ENCODE results near the gene SNX30.
A peak's percentile ranks its signal among the peaks of the same experiment; 100 is the strongest.

The SNX30 gene

DNA sequence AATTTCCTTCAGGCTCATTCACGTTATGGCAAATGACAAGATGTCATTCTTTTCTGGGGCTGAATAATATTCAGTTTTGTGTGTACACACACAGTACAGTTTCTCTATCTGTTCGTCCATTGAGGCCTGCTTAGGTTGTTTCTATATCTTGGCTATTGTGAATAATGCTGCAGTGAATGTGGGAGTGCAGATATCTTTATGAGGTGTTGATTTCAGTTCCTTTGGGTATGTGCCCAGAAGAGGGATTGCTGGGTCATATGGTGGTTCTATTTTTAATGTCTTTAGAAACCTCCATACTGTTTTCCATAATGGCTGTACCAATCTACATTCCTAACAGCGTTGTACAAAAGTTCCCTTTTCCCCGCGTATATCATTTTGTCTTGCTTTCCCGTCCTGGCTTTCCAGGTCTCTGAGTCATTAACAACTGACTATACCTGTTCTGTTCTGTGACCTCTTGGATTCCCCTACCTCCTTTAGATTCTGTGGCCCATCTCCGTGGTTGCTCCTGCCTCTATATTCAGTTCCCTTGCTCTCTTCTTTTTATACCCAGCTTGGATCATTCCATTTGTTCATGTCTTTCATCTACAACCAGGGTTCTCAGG lies 6.8 kb downstream of the SNX30 start:
- TF ChIP-seq JUND (IDR thresholded peaks at IDR 0.05; ENCODE audit: low read depth) = no peak
- in situ Hi-C loops (cut with HindIII; ENCODE audit: low pct_unique_long_range_greater_than_20kb, low sequenced_read_pairs) = no loop called here
- DNase-seq (ENCODE audit: low read depth in 1 of 2, low spot score in 1 of 2) = no peak

DNA sequence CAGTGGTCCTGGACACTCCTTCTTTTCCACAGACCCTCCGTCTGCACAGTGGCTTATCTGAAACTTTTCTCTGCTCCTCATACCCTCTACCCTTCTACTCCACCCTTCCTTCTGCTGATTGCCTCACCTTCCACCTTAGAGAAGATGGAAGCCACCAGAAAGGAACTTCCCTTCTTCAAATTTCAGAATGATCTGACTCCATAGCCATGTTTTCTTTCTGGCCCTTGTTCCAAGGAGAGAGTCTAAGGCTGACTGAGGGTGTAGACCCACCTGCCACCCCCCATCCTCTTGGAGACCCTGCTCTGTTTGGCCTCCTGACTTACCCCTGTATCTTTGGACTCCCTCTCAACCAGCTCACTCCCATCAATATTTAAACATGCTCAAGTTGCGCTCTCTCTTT lies 7.4 kb downstream of the SNX30 start:
- TF ChIP-seq JUND (IDR thresholded peaks at IDR 0.05; ENCODE audit: low read depth) = no peak
- in situ Hi-C loops (cut with HindIII; ENCODE audit: low pct_unique_long_range_greater_than_20kb, low sequenced_read_pairs) = no loop called here
- DNase-seq (ENCODE audit: low read depth in 1 of 2, low spot score in 1 of 2) = no peak

DNA sequence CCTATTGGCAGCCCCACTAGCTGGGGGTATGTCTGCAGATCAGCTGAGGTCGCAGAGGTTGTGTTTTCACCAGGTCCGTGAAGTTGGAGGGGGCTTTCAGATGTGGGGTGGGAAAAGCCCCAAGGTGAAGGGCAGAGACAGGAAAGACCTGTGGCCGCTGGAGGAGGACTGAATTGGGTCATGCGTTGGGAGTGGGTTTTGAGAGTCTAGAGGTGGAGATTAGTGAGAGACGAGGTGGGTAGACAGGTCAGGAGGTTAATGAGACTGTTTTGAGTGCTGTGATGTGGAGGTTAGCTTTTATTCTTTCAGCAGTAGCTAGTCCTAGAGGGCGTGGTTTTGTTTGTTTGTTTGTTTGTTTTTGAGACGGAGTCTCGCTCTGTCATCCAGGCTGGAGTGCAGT lies 10.3 kb downstream of the SNX30 start:
- no peak for DNase-seq (ENCODE audit: low read depth in 1 of 2, low spot score in 1 of 2)
- in situ Hi-C loops (cut with HindIII; ENCODE audit: low pct_unique_long_range_greater_than_20kb, low sequenced_read_pairs) = no loop called here
- TF ChIP-seq JUND (IDR thresholded peaks at IDR 0.05; ENCODE audit: low read depth) = no peak

DNA sequence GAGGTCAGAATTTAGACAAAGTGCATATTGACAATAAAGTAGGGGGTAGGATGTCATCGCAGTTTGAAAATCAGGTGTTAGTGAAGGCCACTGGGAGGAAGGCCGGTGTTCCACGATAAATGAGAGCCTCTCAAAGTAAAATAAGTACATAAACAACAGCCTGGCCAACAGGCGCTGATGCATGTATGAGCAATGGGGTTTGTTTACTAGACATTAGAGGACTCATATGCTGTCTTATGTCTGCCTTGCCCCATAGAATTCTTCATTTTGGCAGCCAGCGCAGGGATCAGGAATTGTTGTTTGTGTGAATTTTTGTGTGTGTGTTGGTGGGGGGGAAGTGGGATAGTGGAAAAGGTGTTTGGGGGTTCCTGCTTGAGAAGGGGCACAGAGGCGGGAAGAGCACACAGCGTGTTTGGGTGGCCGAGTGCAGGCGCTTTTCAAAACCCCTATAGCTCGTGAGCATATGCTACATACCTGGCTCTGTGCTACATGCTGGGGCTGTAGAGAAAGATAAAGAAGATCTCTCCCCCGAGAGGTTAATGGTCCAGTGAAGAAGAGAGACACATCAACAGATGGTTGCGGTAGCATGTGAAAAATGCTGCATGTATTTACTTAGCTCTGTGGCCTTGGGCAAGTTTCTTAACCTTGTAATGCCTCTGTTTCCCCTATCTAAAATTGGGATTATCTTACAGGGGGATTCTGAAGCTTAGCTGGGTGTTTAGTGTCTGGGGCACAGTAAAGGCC lies 11.5 kb downstream of the SNX30 start:
- in situ Hi-C loops (cut with HindIII; ENCODE audit: low pct_unique_long_range_greater_than_20kb, low sequenced_read_pairs) = no loop called here
- DNase-seq (ENCODE audit: low read depth in 1 of 2, low spot score in 1 of 2) = no peak
- TF ChIP-seq JUND (IDR thresholded peaks at IDR 0.05; ENCODE audit: low read depth) = no peak

DNA sequence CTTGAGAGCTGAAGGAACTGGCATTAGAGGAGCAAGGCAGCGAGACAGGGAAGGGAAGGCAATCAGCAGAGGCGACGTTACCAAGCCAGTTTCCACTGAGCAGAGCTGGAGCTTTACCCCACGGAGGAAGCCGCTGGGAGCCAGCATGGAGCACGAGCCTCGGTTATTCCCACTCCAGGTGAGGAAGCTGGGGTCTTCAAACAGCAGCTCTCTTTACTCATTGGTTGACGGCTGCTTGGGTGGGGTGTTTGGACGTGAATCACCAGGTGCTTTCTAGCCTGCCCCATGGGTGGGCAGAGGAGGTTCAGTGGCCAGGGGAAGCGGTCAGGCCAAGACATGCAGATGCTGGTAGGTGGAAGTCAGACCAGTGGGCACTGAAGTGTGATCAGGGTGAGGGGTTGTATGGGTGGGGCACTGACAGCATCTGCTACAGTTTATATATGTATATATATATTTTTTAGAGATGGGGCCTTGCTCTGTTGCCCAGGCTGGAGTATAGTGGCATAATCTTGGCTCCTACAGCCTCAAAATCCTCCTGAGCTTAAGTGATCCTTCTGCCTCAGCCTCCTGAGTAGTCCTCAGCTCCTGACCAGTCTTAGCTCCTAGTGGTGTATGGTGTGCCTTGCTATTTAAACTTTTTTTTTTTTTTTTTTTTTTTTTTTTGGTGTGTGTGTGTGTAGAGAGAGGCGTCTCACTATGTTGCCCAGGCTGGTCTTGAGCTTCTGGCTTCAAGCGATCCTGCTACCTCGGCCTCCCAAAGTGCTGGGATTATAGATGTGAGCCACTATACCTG lies 12.4 kb downstream of the SNX30 start:
- no peak for TF ChIP-seq JUND (IDR thresholded peaks at IDR 0.05; ENCODE audit: low read depth)
- in situ Hi-C loops (cut with HindIII; ENCODE audit: low pct_unique_long_range_greater_than_20kb, low sequenced_read_pairs) = no loop called here
- no peak for DNase-seq (ENCODE audit: low read depth in 1 of 2, low spot score in 1 of 2)

DNA sequence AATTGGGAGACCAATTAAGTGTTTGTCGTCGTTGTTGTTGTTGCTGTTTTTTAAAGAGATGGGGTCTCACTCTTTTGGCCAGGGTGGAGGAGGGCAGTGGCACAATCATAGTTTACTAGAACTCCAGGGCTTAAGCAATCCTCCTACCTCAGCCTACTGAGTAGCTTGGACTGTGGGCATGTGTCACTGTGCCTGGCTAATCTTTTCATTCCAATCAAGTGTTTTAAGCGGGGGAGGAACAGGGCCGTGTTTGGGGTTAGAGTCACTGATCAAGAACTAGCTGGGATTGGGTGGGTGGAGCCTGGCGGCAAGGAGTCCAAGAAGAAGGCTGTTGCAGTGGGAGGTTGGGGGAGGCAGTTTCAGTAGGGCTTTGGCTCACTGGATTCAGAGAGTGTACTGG lies 13.8 kb downstream of the SNX30 start:
- in situ Hi-C loops (cut with HindIII; ENCODE audit: low pct_unique_long_range_greater_than_20kb, low sequenced_read_pairs) = no loop called here
- peak in 1 of 2 experiments; percentile 62 for DNase-seq (ENCODE audit: low read depth in 1 of 2, low spot score in 1 of 2)

DNA sequence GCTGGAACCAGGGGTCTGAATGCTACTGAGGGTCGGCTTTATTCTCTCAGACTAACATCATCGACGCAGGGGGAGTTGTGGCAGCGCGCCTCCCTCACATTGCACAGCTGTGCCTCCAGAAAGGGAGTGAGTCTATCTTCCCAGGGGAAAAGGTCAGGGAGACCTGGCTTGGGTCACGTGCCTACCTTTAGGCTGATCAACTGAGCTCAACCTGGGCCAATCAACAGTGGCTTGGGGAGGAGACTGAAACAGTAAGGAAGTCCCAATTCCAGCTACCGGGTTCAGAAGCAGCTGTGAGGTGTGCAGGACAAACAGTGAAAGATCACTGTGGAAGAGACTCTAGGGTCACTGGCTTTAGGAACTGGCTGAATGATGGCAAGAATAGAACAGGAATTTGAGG lies 14.3 kb downstream of the SNX30 start:
- TF ChIP-seq JUND (IDR thresholded peaks at IDR 0.05; ENCODE audit: low read depth) = no peak
- in situ Hi-C loops (cut with HindIII; ENCODE audit: low pct_unique_long_range_greater_than_20kb, low sequenced_read_pairs) = no loop called here
- DNase-seq (ENCODE audit: low read depth in 1 of 2, low spot score in 1 of 2) = peak; percentile 59 to 90

More for the DNA sequence above, 13.8 kb downstream of the SNX30 start:
- no peak for TF ChIP-seq JUND (IDR thresholded peaks at IDR 0.05; ENCODE audit: low read depth)

DNA sequence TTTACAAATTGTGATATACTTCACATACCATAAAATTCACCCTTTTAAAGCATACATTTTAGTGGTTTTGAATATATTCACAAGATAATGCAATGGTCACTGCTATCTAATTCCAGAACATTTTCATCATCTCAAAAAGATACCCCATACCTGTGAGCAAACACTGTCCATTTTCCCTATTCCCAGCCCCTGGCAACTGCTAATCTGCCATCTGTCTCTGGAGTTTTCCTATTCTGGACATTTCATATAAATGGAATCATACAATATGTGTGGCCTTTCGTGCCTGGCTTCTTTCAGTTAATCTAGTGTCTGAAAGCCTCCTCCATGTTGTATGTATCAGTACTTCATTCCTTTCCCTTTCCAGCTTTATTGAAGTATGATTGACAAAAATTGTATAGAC lies 14.7 kb downstream of the SNX30 start:
- DNase-seq (ENCODE audit: low read depth in 1 of 2, low spot score in 1 of 2) = no peak
- in situ Hi-C loops (cut with HindIII; ENCODE audit: low pct_unique_long_range_greater_than_20kb, low sequenced_read_pairs) = no loop called here
- TF ChIP-seq JUND (IDR thresholded peaks at IDR 0.05; ENCODE audit: low read depth) = no peak

DNA sequence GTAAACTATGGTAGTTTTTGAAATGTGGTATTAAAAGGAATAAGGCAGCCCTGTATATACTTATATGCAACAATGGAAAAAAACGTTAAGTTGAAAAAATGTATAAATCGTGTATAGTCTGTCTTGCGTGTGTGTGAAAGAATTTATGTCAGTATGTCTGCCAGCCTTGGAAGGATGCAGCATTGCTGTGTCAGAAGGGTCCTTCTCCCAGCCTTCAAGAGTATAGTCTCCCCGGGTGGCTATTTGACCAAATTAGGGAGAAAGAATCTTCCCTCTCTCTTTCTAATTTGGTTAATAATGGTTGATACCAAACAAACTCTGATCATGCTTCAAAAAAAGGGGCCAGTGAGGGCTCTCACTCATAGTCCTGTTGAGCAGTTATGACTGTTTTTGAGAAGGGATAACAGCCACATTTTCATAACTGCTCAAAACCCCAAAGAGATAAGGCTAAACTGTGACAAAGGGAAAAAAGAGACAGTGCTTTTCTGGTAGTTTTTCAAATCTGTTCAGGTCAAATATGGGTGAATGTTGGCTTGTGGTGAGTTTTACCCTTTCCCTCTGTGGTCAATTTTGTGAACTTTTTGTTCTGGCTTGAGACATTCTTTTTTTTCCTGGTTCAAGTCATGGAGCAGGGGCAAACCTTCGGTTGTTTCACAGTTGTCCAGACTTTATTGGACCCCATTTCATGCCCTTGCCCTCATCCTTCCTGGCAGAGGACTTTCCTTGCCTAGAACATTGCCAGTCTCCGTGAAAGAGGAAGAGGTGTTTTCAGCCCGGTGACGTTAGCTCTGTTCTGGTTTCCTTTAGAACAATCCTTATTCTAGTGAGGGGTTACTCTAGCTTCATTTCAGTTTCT lies 21.0 kb downstream of the SNX30 start:
- DNase-seq (ENCODE audit: low read depth in 1 of 2, low spot score in 1 of 2) = no peak
- in situ Hi-C loops (cut with HindIII; ENCODE audit: low pct_unique_long_range_greater_than_20kb, low sequenced_read_pairs) = no loop called here
- no peak for TF ChIP-seq JUND (IDR thresholded peaks at IDR 0.05; ENCODE audit: low read depth)

DNA sequence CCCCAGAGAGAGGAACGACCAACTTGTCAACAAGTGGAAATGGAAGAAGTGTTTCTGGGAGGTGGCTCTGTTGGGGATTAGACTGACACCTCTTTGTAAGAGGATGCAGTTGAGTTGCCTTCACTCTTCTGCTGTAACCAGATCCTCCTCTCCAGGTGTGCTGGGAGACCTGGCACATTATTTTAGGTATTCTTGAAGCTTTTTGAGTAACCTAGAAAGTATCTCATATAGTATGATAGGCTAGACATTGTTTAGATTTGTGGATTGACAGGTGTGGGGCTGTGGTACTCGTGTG lies 21.6 kb downstream of the SNX30 start:
- in situ Hi-C loops (cut with HindIII; ENCODE audit: low pct_unique_long_range_greater_than_20kb, low sequenced_read_pairs) = no loop called here
- TF ChIP-seq JUND (IDR thresholded peaks at IDR 0.05; ENCODE audit: low read depth) = no peak
- DNase-seq (ENCODE audit: low read depth in 1 of 2, low spot score in 1 of 2) = no peak

DNA sequence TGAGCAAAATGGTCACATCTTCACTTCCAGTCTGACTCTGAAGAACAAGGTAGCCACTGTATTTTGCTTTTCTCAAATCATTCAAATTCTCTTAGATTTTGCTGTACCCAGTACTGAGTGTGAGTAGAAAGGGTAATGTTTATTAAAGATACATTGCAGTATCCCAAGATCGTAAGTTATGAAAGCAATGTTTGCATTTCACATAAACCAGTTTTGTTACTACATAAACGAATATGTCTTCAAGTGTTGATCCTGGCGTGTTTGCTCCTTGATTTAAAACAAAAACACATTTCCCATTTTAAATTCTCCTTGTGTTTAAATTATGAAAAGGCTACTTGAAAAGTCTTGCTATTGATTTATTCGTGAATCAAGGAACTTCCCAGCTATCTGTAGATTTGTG lies 22.0 kb downstream of the SNX30 start:
- in situ Hi-C loops (cut with HindIII; ENCODE audit: low pct_unique_long_range_greater_than_20kb, low sequenced_read_pairs) = no loop called here
- peak in 1 of 2 experiments; percentile 66 for DNase-seq (ENCODE audit: low read depth in 1 of 2, low spot score in 1 of 2)
- TF ChIP-seq JUND (IDR thresholded peaks at IDR 0.05; ENCODE audit: low read depth) = no peak

Data from T47D (cell line).